SK-N-SH (cell line): ENCODE data around the gene CLEC18B.

Experiments
- EP300 ChIP-seq, 2 experiments: IDR thresholded peaks; 2 replicates each; pipeline versions ENCODE4 v1.4.0 to v1.6.1; 2012; ENCODE audit warnings: borderline replicate concordance in 1 of 2, low read depth in 1 of 2, low read length in 1 of 2
- JUND ChIP-seq: IDR thresholded peaks from 2 replicates; pipeline ENCODE4 v1.4.0; 2012
- TF ChIP-seq, protein P1 (sequence below): fragments of 200-600 bp; sonication (generic); IDR thresholded peaks from 2 replicates; pipeline ENCODE4 v1.6.1; 2017; ENCODE audit warnings: antibody characterized with exemption, mild to moderate bottlenecking, moderate library complexity

DNA sequence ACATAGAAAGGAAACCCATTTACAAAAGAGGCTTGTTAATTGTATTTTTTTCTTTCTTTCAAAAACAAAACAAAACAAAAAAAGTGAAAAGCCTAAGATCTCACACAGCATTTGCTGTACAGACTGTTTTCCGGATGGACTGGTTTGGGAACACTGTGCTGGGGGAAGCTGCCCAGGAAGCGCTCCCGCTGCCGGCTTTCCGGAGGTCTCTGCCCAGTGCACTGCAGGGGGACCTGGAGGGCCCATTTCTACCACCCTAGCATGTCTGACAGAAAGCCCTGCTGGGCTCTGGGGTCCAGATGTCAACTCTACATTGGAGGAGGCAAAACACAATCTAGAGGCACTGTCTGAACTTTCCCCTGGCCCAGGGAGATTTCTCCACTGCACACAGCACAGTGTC lies 26.3 kb upstream of the CLEC18B start:
- TF ChIP-seq, protein P1, sequence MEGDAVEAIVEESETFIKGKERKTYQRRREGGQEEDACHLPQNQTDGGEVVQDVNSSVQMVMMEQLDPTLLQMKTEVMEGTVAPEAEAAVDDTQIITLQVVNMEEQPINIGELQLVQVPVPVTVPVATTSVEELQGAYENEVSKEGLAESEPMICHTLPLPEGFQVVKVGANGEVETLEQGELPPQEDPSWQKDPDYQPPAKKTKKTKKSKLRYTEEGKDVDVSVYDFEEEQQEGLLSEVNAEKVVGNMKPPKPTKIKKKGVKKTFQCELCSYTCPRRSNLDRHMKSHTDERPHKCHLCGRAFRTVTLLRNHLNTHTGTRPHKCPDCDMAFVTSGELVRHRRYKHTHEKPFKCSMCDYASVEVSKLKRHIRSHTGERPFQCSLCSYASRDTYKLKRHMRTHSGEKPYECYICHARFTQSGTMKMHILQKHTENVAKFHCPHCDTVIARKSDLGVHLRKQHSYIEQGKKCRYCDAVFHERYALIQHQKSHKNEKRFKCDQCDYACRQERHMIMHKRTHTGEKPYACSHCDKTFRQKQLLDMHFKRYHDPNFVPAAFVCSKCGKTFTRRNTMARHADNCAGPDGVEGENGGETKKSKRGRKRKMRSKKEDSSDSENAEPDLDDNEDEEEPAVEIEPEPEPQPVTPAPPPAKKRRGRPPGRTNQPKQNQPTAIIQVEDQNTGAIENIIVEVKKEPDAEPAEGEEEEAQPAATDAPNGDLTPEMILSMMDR = no peak
- TF ChIP-seq EP300 (IDR thresholded peaks at IDR 0.05; ENCODE audit: borderline replicate concordance in 1 of 2, low read depth in 1 of 2, low read length in 1 of 2) = no peak
- TF ChIP-seq JUND = no peak
